Breast epithelium (tissue), 4 donors: ENCODE measurements around the gene COL8A2. TPM values are rescaled to one million over a fixed set of nuclear protein-coding genes. Genes with fewer than 3 reads are reported as not detected.

ENCODE experiments used
- DNase-seq, 2 donors: peaks; one replicate each; pipeline ENCODE4 v3.0.0-alpha.2; 2019; ENCODE audit warnings: low spot score in 2 of 2
- H3K27ac ChIP-seq, 2 donors: fragments of 200-600 bp; sonication (generic) in 1 of 2; one replicate each; pipeline ENCODE4 v1.5.1; 2016 to 2019; ENCODE audit warnings: mild to moderate bottlenecking in 1 of 2
- H3K27me3 ChIP-seq, 2 donors: fragments of 200-600 bp; sonication (generic) in 1 of 2; one replicate each; pipeline versions ENCODE4 v1.5.1 to v1.6.0; 2017 to 2019; ENCODE audit warnings: control low read depth in 1 of 2, mild to moderate bottlenecking in 1 of 2
- H3K36me3 ChIP-seq: fragments of 200-600 bp; one replicate; pipeline ENCODE4 v1.5.1; 2019
- H3K4me1 ChIP-seq, 2 donors: fragments of 200-600 bp; sonication (generic); one replicate each; pipeline ENCODE4 v1.5.1; 2016 to 2019; ENCODE audit warnings: control low read depth in 1 of 2
- H3K4me3 ChIP-seq, 3 donors: fragments of 200-600 bp; sonication (generic); 1 replicate in 2 of 3; 2 replicates in 1 of 3; pipeline ENCODE4 v1.5.1; 2016 to 2019; ENCODE audit warnings: mild to moderate bottlenecking in 3 of 3, moderate library complexity in 2 of 3
- H3K9me3 ChIP-seq, 2 donors: fragments of 200-600 bp; sonication (generic) in 1 of 2; one replicate each; pipeline ENCODE4 v1.5.1; 2016 to 2019; ENCODE audit warnings: control low read depth in 1 of 2
- POLR2A ChIP-seq: fragments of 450-650 bp; IDR thresholded peaks from one replicate; pipeline ENCODE4 v1.6.1; 2016; ENCODE audit warnings: antibody characterized with exemption, mild to moderate bottlenecking, moderate library complexity
- POLR2AphosphoS5 ChIP-seq, 3 donors: sonication (generic); formaldehyde crosslinking; IDR thresholded peaks; one replicate each; pipeline ENCODE4 v1.6.1; 2017; ENCODE audit warnings: antibody characterized with exemption in 3 of 3
- intact Hi-C: fragments of 100-400 bp; cut with DNase I; formaldehyde crosslinking; loops from one replicate; pipeline ENCODE4 v1.15.1; 2023; ENCODE audit warnings: low total_unique reads
- total RNA-seq, 3 donors: library from RNA; depleted of rRNA; stranded (reverse); fragments of >200 nt; gene quantifications; one replicate each; pipeline ENCODE4 v1.1.0, GENCODE V29; 2016
- TF ChIP-seq, protein P1 (sequence below), 3 donors: fragments of 450-650 bp; IDR thresholded peaks; one replicate each; pipeline ENCODE4 v1.5.1; 2016 to 2017; ENCODE audit warnings: antibody characterized with exemption in 3 of 3, mild to moderate bottlenecking in 3 of 3, moderate library complexity in 3 of 3

Gene COL8A2
- total RNA-seq, 3 donors from 2014 or later, result 3.4 to 20.6 (median 11.1) TPM

DNA sequence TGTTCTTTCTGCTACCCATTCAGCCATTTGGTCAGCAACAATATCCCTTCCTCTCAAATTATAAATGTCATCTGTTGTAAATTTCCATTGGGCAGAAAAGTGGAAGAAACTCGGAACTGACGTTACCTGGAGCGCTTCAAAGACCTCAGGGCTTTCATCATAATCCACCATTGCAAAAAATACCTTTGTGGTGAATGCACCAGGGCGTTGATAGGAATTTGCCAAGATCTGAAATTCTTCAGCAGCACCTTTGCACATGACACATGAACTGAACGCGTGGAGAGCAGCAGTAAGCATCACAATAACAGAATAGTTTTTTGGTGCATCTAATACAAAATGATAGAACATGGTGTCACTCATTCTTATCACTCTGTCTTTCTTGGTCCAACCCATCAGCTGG, 44.2 kb downstream of the COL8A2 start:
- H3K4me1 ChIP-seq, result peaks cover 0 to 3% of the 10 kb centered on the region in 2 donors
- no peaks in the 10 kb centered on the region for H3K9me3 ChIP-seq
- intact Hi-C loops, result no loop called here
- no peaks in the 10 kb centered on the region for H3K36me3 ChIP-seq
- no peak overlapping the region for H3K4me3 ChIP-seq
- DNase-seq, result no peak
- TF ChIP-seq, protein P1, sequence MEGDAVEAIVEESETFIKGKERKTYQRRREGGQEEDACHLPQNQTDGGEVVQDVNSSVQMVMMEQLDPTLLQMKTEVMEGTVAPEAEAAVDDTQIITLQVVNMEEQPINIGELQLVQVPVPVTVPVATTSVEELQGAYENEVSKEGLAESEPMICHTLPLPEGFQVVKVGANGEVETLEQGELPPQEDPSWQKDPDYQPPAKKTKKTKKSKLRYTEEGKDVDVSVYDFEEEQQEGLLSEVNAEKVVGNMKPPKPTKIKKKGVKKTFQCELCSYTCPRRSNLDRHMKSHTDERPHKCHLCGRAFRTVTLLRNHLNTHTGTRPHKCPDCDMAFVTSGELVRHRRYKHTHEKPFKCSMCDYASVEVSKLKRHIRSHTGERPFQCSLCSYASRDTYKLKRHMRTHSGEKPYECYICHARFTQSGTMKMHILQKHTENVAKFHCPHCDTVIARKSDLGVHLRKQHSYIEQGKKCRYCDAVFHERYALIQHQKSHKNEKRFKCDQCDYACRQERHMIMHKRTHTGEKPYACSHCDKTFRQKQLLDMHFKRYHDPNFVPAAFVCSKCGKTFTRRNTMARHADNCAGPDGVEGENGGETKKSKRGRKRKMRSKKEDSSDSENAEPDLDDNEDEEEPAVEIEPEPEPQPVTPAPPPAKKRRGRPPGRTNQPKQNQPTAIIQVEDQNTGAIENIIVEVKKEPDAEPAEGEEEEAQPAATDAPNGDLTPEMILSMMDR (IDR thresholded peaks at IDR 0.05), result no peak
- TF ChIP-seq POLR2AphosphoS5 (IDR thresholded peaks at IDR 0.05) (no peak), POLR2A (no peak)
- H3K27ac ChIP-seq, result no peak overlapping the region
- no peaks in the 10 kb centered on the region for H3K27me3 ChIP-seq

DNA sequence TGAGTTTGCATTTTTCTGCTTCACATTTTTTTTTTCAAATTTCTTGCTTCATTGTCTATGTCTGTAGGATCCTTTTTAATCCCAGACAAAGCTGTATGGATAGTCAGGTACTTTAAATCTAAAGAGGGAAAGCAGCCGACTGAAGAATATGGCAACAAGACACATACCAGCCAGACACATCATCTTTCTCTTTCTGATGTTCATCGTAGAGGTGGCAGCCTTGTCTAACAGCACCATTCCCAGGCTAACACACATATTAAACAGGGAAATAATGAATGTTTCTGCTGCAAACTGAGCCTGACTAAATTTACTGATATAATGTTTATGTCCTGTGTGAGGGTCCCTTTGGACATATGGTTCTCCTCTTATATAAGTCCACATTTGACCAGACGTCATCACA, 44.8 kb downstream of the COL8A2 start:
- Histone ChIP-seq H3K4me3 (no peak overlapping the region), H3K36me3 (no peaks in the 10 kb centered on the region), H3K9me3 (no peaks in the 10 kb centered on the region), H3K4me1 (peaks cover 0 to 3% of the 10 kb centered on the region in 2 donors), H3K27me3 (no peaks in the 10 kb centered on the region), H3K27ac (no peak overlapping the region)
- intact Hi-C loops, result no loop called here
- no peak for TF ChIP-seq POLR2AphosphoS5 (IDR thresholded peaks at IDR 0.05)
- TF ChIP-seq POLR2A, result no peak
- TF ChIP-seq, protein P1 (IDR thresholded peaks at IDR 0.05), result no peak
- no peak for DNase-seq

DNA sequence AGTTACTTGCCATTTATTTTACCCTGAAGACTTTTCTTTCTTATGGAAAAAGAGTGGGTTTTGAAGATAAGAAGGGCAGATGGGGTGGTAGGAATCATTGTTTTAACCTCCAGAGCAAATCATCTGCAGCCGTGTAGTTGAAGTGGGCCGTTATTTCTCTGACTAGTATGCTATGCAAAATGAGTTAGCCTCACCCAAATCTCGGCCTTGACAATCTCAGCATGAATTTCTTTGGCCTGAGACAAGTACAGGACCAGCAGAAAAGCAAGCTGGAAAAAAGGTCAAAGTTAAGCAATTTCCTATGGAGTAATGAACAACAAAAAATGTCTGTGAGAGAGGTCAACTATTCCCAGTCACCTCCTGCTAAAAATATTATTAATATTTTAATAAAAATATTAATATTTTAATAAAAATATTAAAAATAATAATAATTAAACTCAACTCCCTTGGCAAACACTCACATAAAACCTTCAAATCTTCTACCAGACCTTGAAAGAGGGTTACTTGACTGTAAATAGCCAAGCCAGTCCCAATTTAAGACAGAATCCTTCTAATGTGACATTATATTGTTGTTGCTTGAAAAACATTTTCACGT, 47.9 kb downstream of the COL8A2 start:
- Histone ChIP-seq H3K4me1 (no peaks in the 10 kb centered on the region), H3K27ac (no peak overlapping the region), H3K4me3 (no peak overlapping the region), H3K27me3 (no peaks in the 10 kb centered on the region), H3K9me3 (no peaks in the 10 kb centered on the region), H3K36me3 (no peaks in the 10 kb centered on the region)
- intact Hi-C loops, result no loop called here
- TF ChIP-seq POLR2A (no peak), POLR2AphosphoS5 (IDR thresholded peaks at IDR 0.05) (no peak)
- TF ChIP-seq, protein P1 (IDR thresholded peaks at IDR 0.05), result no peak
- no peak for DNase-seq

DNA sequence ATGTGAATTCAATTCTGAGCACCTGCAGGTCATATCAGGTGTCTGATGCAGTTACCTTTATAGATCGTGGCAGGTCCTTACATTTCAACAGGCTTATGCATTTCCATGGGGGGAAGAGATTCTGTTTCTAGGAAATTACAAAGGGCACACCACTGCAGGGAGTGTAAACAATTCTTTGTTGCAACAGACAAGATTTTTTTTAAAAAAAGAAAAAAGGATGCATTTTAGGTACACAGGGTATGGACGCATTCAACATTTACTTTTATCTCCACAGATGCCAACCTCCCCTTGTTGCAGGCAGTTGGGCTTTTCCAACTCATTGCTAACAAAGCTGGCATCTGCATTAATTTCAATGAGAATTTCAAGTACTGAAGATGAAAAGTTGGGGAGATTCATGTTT, 54.7 kb downstream of the COL8A2 start:
- no peak for TF ChIP-seq POLR2A
- no peak for TF ChIP-seq POLR2AphosphoS5 (IDR thresholded peaks at IDR 0.05)
- TF ChIP-seq, protein P1 (IDR thresholded peaks at IDR 0.05), result no peak
- no peaks in the 10 kb centered on the region for H3K9me3 ChIP-seq
- intact Hi-C loops, result no loop called here

GRCh38 chr1:36068866-36069265, 56.2 kb downstream of the COL8A2 start:
- intact Hi-C loops, result no loop called here
- no peaks in the 10 kb centered on the region for H3K36me3 ChIP-seq
- TF ChIP-seq, protein P1 (IDR thresholded peaks at IDR 0.05), result no peak
- no peak for TF ChIP-seq POLR2A
- no peak for TF ChIP-seq POLR2AphosphoS5 (IDR thresholded peaks at IDR 0.05)
- no peaks in the 10 kb centered on the region for H3K4me1 ChIP-seq
- H3K27me3 ChIP-seq, result no peaks in the 10 kb centered on the region
- H3K27ac ChIP-seq, result no peak overlapping the region
- H3K9me3 ChIP-seq, result no peaks in the 10 kb centered on the region
- no peak for DNase-seq
- no peak overlapping the region for H3K4me3 ChIP-seq

More for the DNA sequence above, 54.7 kb downstream of the COL8A2 start:
- Histone ChIP-seq H3K36me3 (no peaks in the 10 kb centered on the region), H3K4me3 (no peak overlapping the region), H3K4me1 (no peaks in the 10 kb centered on the region), H3K27ac (no peak overlapping the region), H3K27me3 (no peaks in the 10 kb centered on the region)
- no peak for DNase-seq
